ENCODE measurements around the gene RBKS.

The RBKS gene

DNA sequence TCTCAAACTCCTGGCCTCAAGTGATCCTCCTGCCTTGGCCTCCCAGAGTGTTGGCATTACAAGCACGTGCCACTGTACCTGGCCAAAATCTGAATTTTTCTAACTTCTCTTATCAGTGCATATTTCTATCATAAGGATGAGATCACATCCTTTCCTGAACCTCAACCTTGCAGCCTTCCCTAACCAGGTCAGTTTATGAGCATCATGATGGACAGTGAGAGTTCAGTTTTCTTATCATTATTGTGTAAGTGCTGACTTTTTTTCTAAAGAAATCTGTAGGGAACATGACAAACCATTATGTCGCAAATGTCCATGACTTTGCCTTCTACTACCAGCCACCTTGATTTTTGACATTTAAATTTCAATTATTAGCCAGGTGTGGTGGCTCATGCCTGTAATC, 87.1 kb downstream of the RBKS start:
- DNase-seq (ENCODE audit: low read depth in 3 of 3, low spot score in 1 of 3) = no peak

DNA sequence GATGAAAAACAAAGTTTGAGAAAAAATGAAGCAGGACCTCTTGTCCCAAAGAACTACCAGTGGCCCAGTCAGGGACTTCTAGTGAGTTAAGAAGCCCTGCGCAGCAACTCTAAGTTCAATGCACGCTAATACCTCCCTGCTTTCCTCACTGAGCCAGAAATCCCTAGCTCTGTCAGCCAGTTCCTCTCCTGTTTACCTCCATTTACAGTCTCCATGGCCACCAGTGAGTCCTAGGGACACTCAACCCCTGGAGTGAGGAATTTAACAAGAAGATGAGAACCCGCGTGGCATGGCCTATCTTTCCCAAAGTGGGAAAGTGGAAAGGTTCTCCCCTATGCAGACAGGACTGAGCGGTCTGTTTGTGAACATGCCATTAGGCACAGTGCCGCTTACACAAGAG, 87.6 kb downstream of the RBKS start:
- DNase-seq (ENCODE audit: low read depth in 3 of 3, low spot score in 1 of 3) = no peak

DNA sequence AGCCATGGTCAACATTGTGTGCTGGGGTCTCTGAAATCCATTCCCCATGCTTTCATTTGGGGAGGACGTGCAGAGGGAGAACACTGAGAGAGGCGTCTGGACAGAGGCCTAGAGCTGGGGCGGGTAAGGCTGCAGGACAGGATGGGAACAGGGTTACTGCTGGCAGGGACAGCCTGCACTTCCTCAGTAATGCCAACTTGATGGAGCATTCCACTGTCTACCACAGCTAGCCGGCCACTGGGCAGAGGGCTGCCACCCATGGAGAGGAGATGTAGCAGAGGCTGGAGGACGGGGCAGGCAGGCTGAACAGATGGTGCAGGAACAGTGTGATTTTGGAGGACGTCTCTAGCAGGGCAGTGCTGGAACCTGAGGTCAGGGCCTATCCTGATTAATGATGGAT, 89.3 kb downstream of the RBKS start:
- DNase-seq (ENCODE audit: low read depth in 3 of 3, low spot score in 1 of 3) = no peak

GRCh38 chr2:27799646-27800010, 90.6 kb downstream of the RBKS start:
- no peak for DNase-seq (ENCODE audit: low read depth in 3 of 3, low spot score in 1 of 3)

GRCh38 chr2:27798948-27799645, 91.1 kb downstream of the RBKS start:
- DNase-seq (ENCODE audit: low read depth in 3 of 3, low spot score in 1 of 3) = no peak

GRCh38 chr2:27798486-27798885, 91.7 kb downstream of the RBKS start:
- no peak for DNase-seq (ENCODE audit: low read depth in 3 of 3, low spot score in 1 of 3)

DNA sequence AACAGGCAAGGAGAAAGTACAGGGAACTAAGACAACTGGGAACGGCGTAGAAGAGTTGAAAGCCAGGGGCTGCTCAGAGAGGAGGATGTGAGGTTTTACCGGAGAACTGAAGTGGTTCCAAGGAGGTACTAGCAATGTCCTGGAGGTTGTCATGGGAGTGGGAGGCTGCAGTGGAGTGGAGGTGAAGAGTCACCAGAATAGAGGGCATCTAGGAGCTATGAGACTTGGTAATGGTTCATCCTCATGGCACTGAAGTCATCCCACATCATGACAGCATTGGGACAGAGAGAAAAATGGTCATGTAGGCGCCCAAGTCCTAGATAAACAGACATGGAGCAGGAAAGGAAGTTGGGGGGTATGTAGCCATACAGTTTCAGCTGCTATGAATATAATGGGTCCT, 92.3 kb downstream of the RBKS start:
- DNase-seq (ENCODE audit: low read depth in 3 of 3, low spot score in 1 of 3) = no peak

DNA sequence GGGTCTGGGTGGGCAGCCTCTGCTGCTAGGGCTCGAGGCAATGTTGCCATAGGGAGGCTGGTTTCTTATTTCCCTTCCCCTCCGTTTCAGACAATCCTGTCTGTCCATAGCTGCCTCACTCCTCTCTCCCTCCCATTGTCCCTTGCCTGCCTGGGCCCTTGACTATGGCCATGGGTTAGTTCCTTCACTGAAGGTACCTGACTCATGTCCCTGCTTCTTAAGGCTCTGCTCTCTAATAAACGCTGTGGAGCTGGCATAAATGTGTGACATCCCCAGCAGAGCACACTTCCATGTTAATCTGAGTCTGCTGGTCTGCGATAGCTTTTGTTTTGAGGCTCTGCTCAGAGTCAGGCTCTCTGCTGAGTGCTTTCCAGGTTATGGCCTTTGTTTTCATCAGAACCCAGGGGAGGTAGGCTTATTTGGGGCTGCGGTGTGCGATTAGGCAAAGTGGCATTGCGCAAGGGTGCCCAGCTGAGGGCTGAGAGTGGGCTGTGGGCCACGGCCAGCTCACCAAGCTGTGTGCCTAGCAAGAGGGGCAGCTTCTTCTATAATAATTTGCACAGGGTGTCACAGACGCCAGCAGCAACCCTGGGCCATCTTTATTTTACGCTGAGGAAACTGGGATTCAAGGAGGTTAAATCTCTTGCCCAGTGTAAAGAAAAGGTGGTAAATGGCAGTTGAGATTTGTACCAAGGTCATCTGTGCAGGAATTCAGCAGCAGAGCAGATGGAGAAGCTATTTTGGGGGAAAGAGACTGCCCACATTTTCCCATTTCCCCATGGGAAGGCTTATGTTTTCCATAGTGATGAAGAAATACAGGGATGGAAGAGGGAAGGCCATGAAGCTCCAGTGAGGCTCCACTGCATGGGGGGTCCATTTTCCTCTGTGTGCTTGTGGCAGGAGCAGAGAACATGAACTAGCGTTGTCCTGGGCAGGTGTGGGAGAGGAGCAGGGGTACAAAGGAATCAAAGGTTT, 93.1 kb downstream of the RBKS start:
- no peak for DNase-seq (ENCODE audit: low read depth in 3 of 3, low spot score in 1 of 3)

DNA sequence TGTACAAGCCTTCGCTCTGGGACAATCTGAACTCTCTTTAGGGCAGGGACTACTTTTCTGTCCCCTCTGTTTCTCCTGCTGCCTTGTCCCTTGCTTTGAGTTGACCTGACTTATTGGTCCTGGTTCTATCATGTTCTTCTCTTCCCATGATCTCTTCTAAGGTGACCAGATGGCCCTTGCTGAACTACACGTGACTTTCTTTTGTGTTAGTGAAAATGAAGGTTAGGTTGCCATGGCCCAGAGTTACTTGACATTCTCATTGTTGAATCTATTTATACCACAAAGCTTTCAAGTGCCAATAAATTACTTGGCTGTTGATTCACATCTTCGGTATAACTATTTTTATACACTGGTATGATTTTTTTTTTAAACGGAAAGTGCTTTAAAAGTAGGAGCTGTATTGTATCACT, 94.3 kb downstream of the RBKS start:
- DNase-seq (ENCODE audit: low read depth in 3 of 3, low spot score in 1 of 3) = no peak

GRCh38 chr2:27795093-27795834, 94.9 kb downstream of the RBKS start:
- DNase-seq (ENCODE audit: low read depth in 3 of 3, low spot score in 1 of 3) = no peak

- no peak for DNase-seq (ENCODE audit: low read depth in 3 of 3, low spot score in 1 of 3)
Observed at GRCh38 chr2:27792759-27793158, 97.4 kb downstream of the RBKS start.

- DNase-seq (ENCODE audit: low read depth in 3 of 3, low spot score in 1 of 3) = no peak
Observed at GRCh38 chr2:27790796-27791195, 99.4 kb downstream of the RBKS start.

GRCh38 chr2:27782701-27783100, 107.5 kb downstream of the RBKS start:
- no peak for DNase-seq (ENCODE audit: low read depth in 3 of 3, low spot score in 1 of 3)

DNA sequence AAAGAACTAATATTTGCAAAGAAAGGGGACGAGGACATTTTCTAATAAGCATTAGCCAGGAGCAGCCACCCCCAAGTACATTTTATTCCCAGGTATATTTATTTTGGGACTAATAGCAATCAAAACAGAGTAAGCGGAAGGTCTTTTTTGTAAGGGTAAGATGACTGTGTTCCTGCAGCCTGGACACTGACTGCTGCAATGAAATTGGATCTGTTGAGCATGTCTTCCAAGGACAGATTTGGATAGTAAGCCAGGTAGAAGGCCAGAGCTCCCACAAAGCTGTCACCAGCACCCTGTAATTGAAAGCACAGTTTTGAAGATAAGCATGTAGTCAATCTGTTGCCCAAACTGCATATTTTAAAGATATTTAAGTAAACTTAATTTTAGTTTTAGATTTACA, 108.7 kb downstream of the RBKS start:
- no peak for DNase-seq (ENCODE audit: low read depth in 3 of 3, low spot score in 1 of 3)

DNA sequence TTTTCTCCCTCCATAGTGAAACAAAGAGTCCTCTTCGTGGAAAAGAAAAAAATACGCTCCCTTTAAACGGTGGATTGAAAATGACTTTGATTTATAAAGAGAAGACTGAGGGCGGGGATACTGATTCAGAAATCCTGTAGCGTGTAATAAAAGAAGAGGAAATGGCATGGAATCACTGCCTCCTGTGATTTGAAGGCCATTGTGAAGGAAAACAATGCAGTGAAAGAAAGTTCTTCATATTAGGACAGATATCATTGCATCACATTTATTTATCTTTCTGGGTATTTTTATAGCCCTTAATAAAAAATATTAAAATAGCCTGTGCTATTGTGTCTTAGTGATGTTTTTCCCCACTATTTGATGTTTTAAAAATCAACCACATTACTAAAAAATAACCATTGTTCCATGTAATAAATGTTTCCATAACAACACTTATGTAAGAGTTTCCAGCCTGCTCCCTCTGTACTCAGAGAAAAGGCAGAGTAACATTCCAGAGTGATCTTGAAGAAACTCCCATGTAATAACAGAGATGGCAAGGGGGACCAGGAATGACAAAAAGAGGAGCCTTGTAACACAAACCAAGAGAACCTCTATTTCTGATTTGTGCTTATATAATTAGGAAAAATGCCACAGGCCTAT, 110.7 kb downstream of the RBKS start:
- no peak for DNase-seq (ENCODE audit: low read depth in 3 of 3, low spot score in 1 of 3)

GRCh38 chr2:27776696-27777095, 113.5 kb downstream of the RBKS start:
- no peak for DNase-seq (ENCODE audit: low read depth in 3 of 3, low spot score in 1 of 3)

DNA sequence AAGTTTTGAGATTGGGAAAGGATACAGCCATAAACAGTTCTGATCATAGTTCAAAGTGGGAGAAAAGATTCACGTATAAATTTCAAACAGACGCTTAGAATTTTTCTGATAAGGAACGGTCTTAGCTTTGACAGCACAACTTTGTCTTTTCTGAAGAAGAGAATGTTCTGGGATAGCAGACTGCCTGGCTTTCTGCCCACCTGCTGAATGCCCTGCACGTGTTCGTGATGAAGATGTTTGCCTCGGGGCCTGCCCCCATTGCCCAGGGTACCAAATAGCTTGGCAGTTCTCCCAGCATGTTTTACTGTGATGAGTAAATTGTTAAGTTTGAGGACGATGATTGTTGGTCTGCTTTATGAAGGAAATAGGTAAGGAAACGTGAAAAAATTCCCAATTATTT, 114.1 kb downstream of the RBKS start:
- DNase-seq (ENCODE audit: low read depth in 3 of 3, low spot score in 1 of 3) = no peak

DNA sequence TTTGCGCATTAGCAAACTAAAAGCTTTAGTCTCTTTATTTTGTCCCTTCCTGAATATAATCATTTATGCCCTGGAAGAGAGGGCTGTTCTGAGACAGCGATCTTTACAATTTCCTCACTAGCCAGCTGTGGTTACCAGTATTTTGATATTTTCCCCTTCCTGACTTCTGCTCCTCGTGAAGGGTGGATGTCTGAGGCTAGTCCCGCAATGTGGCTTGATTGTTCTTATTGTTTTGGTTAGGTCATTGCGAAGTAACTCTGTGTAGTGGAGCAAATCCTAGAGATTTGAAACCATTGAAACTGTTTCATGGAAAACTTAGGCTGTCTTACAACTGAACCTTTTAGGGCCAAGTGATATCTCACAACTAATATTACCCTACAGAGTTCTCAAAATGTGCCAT, 116.2 kb downstream of the RBKS start:
- DNase-seq (ENCODE audit: low read depth in 3 of 3, low spot score in 1 of 3) = no peak

DNA sequence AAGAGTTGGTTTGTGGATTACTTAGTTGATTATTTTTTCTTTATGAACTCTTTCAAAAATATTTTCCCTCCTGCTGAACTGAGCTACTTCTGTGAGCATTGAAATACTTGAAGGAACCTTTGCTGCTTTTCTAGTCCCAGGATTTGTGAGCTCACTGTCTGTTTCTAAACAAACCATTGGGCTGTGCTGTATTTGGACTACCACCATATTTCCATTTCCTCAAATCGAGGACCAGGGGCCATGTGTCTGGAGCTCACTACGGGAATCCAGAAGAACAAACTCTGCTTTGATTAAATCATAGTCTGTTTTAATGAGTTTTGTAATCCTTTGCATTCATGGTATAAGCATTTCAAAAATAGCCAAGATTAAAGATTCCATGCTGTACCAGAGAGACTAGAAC, 117.4 kb downstream of the RBKS start:
- no peak for DNase-seq (ENCODE audit: low read depth in 3 of 3, low spot score in 1 of 3)

DNA sequence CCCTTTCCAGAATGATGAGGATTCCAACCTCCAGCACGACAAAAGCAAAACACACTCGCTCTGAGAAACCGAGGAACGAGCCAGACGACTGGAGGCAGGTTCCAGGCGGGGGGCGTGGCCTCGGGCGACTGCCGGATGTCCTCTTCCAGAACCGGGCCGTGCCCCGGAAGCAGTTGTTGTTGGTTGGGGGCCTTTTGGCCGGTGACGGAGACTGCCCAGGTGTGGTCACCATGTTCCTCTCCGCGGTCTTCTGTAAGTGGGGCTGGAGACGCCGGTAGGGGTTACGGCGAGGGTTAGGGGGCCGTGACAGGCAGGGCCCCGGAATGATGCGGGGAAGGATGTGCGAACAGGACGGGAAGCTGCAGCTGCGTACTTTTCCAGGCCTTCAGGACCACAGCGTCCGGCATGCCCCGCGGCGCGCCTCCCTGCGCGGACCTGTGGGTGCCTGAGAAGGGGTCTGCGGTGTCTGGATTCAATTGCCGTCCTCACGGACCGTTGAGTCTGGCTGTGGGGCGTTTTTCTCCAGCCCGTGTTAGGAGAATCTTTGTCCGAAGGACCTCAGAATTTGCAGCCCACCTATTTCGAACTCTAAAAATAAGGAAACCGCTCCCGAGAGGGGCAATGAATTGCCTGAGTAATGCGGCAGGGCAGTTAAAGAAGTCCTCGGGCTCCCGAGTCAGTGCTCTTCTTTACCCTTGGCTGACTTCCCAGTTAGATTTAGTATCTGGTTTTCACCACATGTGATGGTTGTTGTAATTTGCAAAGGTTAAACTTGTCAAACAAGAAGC, 118.4 kb downstream of the RBKS start, which contains the start of gene MRPL33:
Gene MRPL33 (plus strand): TSS at position 172 of the 788 bp plus-strand sequence. CDS start 59 bp downstream, at position 231.
- peak; percentile 74 to 87 (median 78) for DNase-seq (ENCODE audit: low read depth in 3 of 3, low spot score in 1 of 3)
